HEK293 (cell line): ENCODE results near the gene STARD10.

Experiments used
- CTCF ChIA-PET: fragments of 350-600 bp; formaldehyde crosslinking; extraction: SDS; loops from one replicate; lab custom pipeline; 2021; ENCODE audit warnings: antibody characterized with exemption; lab: Yijun Ruan, JAX
- POLR2A ChIA-PET: fragments of 300-600 bp; formaldehyde crosslinking; extraction: SDS; loops from one replicate; lab custom pipeline; 2020; ENCODE audit warnings: antibody characterized with exemption, inconsistent platforms; lab: Yijun Ruan, JAX
- H3K27ac ChIP-seq: fragments of 200-500 bp; sonication (Bioruptor generic); 2 replicates; pipeline ENCODE4 v1.5.1; 2014; ENCODE audit warnings: low read depth, low read length, control low read depth, inconsistent platforms; ENCODE audit errors: extremely low read depth
- H3K36me3 ChIP-seq, 2 experiments: fragments of 200-500 bp in 1 of 2; sonication (Bioruptor generic) in 1 of 2; 1 replicate in 1 of 2; 2 replicates in 1 of 2; pipeline ENCODE4 v1.5.1; 2014 to 2017; ENCODE audit warnings: inconsistent platforms in 2 of 2, low read length in 2 of 2; ENCODE audit not compliant: control insufficient read depth in 2 of 2, insufficient read depth in 1 of 2
- H3K4me1 ChIP-seq: fragments of 200-500 bp; sonication (Bioruptor generic); 2 replicates; pipeline ENCODE4 v1.5.1; 2014; ENCODE audit warnings: mild to moderate bottlenecking, low read length, inconsistent platforms; ENCODE audit not compliant: control insufficient read depth, insufficient read depth
- H3K4me3 ChIP-seq: 2 replicates; pipeline ENCODE4 v1.5.1; 2011; ENCODE audit warnings: low read depth, mild to moderate bottlenecking, control low read depth, low read length, moderate library complexity
- H3K9me3 ChIP-seq: fragments of 200-500 bp; sonication (Bioruptor generic); 2 replicates; pipeline ENCODE4 v1.5.1; 2014; ENCODE audit warnings: low read depth, low read length, inconsistent platforms; ENCODE audit not compliant: control insufficient read depth, insufficient read depth
- EGR2 ChIP-seq: fragments of 450-650 bp; formaldehyde crosslinking; IDR thresholded peaks from 2 replicates; pipeline ENCODE4 v1.5.1; 2016; ENCODE audit warnings: low read depth, missing biosample characterization, missing genetic modification characterization
- SALL2 ChIP-seq: fragments of 450-650 bp; formaldehyde crosslinking; IDR thresholded peaks from 2 replicates; pipeline ENCODE4 v1.5.0; 2017; ENCODE audit warnings: missing biosample characterization, mild to moderate bottlenecking, missing genetic modification characterization, borderline replicate concordance
- SCRT2 ChIP-seq: fragments of 450-650 bp; formaldehyde crosslinking; IDR thresholded peaks from 2 replicates; pipeline ENCODE4 v1.5.1; 2016; ENCODE audit warnings: missing biosample characterization, missing genetic modification characterization
- YY1 ChIP-seq: fragments of 450-650 bp; formaldehyde crosslinking; IDR thresholded peaks from 2 replicates; pipeline ENCODE4 v1.5.1; 2018; ENCODE audit warnings: missing biosample characterization, missing genetic modification characterization
- ZBTB8A ChIP-seq: fragments of 450-650 bp; formaldehyde crosslinking; IDR thresholded peaks from 2 replicates; pipeline ENCODE4 v1.5.1; 2016; ENCODE audit warnings: missing biosample characterization, missing genetic modification characterization
- ZEB2 ChIP-seq: fragments of 450-650 bp; formaldehyde crosslinking; IDR thresholded peaks from 2 replicates; pipeline ENCODE4 v1.5.1; 2016; ENCODE audit warnings: missing biosample characterization, missing genetic modification characterization
- ZFHX2 ChIP-seq: fragments of 450-650 bp; formaldehyde crosslinking; conservative IDR thresholded peaks from 2 replicates; pipeline ENCODE4 v1.5.1; 2016; ENCODE audit warnings: missing biosample characterization, missing genetic modification characterization
- ZIC2 ChIP-seq: fragments of 450-650 bp; formaldehyde crosslinking; IDR thresholded peaks from 2 replicates; pipeline ENCODE4 v1.5.1; 2016; ENCODE audit warnings: missing biosample characterization, missing genetic modification characterization
- ZNF10 ChIP-seq: fragments of 450-650 bp; formaldehyde crosslinking; IDR thresholded peaks from 2 replicates; pipeline ENCODE4 v1.5.1; 2017; ENCODE audit warnings: missing biosample characterization, missing genetic modification characterization
- ZNF174 ChIP-seq: fragments of 450-650 bp; formaldehyde crosslinking; IDR thresholded peaks from 2 replicates; pipeline ENCODE4 v1.5.0; 2017; ENCODE audit warnings: missing biosample characterization, mild to moderate bottlenecking, missing genetic modification characterization
- ZNF19 ChIP-seq: fragments of 450-650 bp; formaldehyde crosslinking; IDR thresholded peaks from 2 replicates; pipeline ENCODE4; 2016; ENCODE audit warnings: missing biosample characterization, missing genetic modification characterization, low read depth
- ZNF211 ChIP-seq: fragments of 450-650 bp; formaldehyde crosslinking; IDR thresholded peaks from 2 replicates; pipeline ENCODE4 v1.5.1; 2016; ENCODE audit warnings: low read depth, missing biosample characterization, missing genetic modification characterization
- ZNF23 ChIP-seq: fragments of 450-650 bp; formaldehyde crosslinking; IDR thresholded peaks from 2 replicates; pipeline ENCODE4 v1.5.1; 2016; ENCODE audit warnings: missing biosample characterization, missing genetic modification characterization, borderline replicate concordance
- ZNF37A ChIP-seq: fragments of 450-650 bp; IDR thresholded peaks from 2 replicates; pipeline ENCODE4 v1.5.1; 2018; ENCODE audit warnings: missing biosample characterization, missing genetic modification characterization
- ZNF624 ChIP-seq: fragments of 450-650 bp; formaldehyde crosslinking; IDR thresholded peaks from 2 replicates; pipeline ENCODE4 v1.5.1; 2017; ENCODE audit warnings: missing biosample characterization, missing genetic modification characterization
- ZNF670 ChIP-seq: fragments of 450-650 bp; formaldehyde crosslinking; IDR thresholded peaks from 2 replicates; pipeline ENCODE4 v1.5.1; 2016; ENCODE audit warnings: missing biosample characterization, missing genetic modification characterization, low read depth
- ZNF701 ChIP-seq: fragments of 450-650 bp; formaldehyde crosslinking; IDR thresholded peaks from 2 replicates; pipeline ENCODE4 v1.5.1; 2016; ENCODE audit warnings: missing biosample characterization, missing genetic modification characterization
- ZNF777 ChIP-seq: fragments of 450-650 bp; formaldehyde crosslinking; IDR thresholded peaks from 2 replicates; pipeline ENCODE4 v1.5.1; 2017; ENCODE audit warnings: missing biosample characterization, missing genetic modification characterization, borderline replicate concordance
- ZNF792 ChIP-seq: fragments of 450-650 bp; formaldehyde crosslinking; IDR thresholded peaks from 2 replicates; pipeline ENCODE4 v1.5.1; 2016; ENCODE audit warnings: missing biosample characterization, missing genetic modification characterization
- ZNF837 ChIP-seq: fragments of 450-650 bp; formaldehyde crosslinking; IDR thresholded peaks from 2 replicates; pipeline ENCODE4 v1.5.1; 2016; ENCODE audit warnings: missing biosample characterization, missing genetic modification characterization
- TF ChIP-seq, protein P1 (sequence below): fragments of 450-650 bp; formaldehyde crosslinking; conservative IDR thresholded peaks from 2 replicates; pipeline ENCODE4 v1.5.1; 2016; ENCODE audit warnings: low read depth, missing biosample characterization, missing genetic modification characterization

The STARD10 gene

DNA sequence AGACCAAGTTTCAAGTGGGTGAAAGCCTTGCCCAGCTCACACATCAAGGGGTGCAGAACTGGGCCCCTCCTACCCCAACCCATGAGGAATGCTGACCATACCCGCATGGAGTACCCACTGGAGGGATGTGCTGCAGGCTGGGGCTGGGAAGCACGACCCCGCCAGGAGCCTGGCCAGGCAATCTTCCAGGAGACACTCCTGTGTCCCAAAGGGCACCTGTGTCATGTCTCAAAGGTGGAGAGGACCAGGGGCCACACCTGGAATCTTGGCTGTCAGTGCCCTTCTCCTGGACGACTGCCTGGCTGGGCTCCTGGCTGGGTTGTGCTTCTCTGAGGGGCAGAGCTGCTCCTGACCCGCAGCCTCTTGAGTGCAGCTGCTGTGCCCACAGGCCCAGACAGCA is 48.3 kb downstream of the STARD10 start:
- Histone ChIP-seq H3K36me3 (peaks cover 0 to 3% of the 10 kb centered on the region in 2 experiments; a peak in 1 of 3 replicates), H3K4me1 (no peaks in the 10 kb centered on the region), H3K4me3 (no peak overlapping the region), H3K27ac (no peak overlapping the region), H3K9me3 (no peaks in the 10 kb centered on the region)
- ChIA-PET CTCF (interaction anchor here (0.5 to 1.0 kb wide), 3 partner anchors 48 to 592 kb away, joined by 3 read pairs; partner anchors contain the start of gene STARD10), POLR2A (no interaction called here)
- no peak for TF ChIP-seq SCRT2 (tag by site-specific recombination)
- no peak for TF ChIP-seq ZIC2
- no peak for TF ChIP-seq ZNF211 (tag by site-specific recombination)
- no peak for TF ChIP-seq ZNF23 (tag by site-specific recombination)
- TF ChIP-seq ZNF792, result no peak
- no peak for TF ChIP-seq ZNF777
- no peak for TF ChIP-seq EGR2 (tag by site-specific recombination)

GRCh38 chr11:72744474-72744873 is 49.4 kb downstream of the STARD10 start:
- ChIA-PET POLR2A (no interaction called here), CTCF (interaction anchor here (0.9 to 1.0 kb wide), 2 partner anchors 14 to 50 kb away, joined by 3 read pairs; no protein-coding TSS in a partner anchor)
- no peaks in the 10 kb centered on the region for H3K4me1 ChIP-seq
- no peak for TF ChIP-seq ZNF37A (tag by site-specific recombination)
- TF ChIP-seq ZFHX2 (tag by site-specific recombination), result no peak
- TF ChIP-seq YY1 (tag by site-specific recombination), result no peak
- TF ChIP-seq ZNF624 (tag by site-specific recombination), result no peak
- TF ChIP-seq ZNF19 (tag by site-specific recombination), result no peak
- TF ChIP-seq ZNF837, result no peak
- no peak for TF ChIP-seq SALL2 (tag by site-specific recombination)
- no peak for TF ChIP-seq ZNF701 (tag by site-specific recombination)
- no peak for TF ChIP-seq ZNF174
- TF ChIP-seq ZBTB8A (tag by site-specific recombination), result no peak
- TF ChIP-seq, protein P1, sequence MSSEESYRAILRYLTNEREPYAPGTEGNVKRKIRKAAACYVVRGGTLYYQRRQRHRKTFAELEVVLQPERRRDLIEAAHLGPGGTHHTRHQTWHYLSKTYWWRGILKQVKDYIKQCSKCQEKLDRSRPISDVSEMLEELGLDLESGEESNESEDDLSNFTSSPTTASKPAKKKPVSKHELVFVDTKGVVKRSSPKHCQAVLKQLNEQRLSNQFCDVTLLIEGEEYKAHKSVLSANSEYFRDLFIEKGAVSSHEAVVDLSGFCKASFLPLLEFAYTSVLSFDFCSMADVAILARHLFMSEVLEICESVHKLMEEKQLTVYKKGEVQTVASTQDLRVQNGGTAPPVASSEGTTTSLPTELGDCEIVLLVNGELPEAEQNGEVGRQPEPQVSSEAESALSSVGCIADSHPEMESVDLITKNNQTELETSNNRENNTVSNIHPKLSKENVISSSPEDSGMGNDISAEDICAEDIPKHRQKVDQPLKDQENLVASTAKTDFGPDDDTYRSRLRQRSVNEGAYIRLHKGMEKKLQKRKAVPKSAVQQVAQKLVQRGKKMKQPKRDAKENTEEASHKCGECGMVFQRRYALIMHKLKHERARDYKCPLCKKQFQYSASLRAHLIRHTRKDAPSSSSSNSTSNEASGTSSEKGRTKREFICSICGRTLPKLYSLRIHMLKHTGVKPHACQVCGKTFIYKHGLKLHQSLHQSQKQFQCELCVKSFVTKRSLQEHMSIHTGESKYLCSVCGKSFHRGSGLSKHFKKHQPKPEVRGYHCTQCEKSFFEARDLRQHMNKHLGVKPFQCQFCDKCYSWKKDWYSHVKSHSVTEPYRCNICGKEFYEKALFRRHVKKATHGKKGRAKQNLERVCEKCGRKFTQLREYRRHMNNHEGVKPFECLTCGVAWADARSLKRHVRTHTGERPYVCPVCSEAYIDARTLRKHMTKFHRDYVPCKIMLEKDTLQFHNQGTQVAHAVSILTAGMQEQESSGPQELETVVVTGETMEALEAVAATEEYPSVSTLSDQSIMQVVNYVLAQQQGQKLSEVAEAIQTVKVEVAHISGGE (tag by site-specific recombination), result no peak
- TF ChIP-seq ZNF10, result no peak
- no peak for TF ChIP-seq ZNF670
- TF ChIP-seq ZEB2 (tag by site-specific recombination), result no peak
- no peak overlapping the region for H3K4me3 ChIP-seq
- peaks cover 0 to 3% of the 10 kb centered on the region in 2 experiments; a peak in 1 of 3 replicates for H3K36me3 ChIP-seq
- no peaks in the 10 kb centered on the region for H3K9me3 ChIP-seq
- no peak overlapping the region for H3K27ac ChIP-seq
